IMR-90 (cell line): ENCODE measurements around the gene DMRTA1. TPM values are rescaled to one million over a fixed set of nuclear protein-coding genes. Genes with fewer than 3 reads are reported as not detected.

Experiments
- ATAC-seq: fragments of 200-7000 bp; cut with Tn5 transposase; 2 replicates; pipeline ENCODE4 v1.9.1; 2020; ENCODE audit warnings: low read depth, mild to moderate bottlenecking, moderate library complexity
- BruUV-seq: library from RNA; stranded (reverse); fragments of 400-500 nt; replicated peaks from 2 replicates; lab custom pipeline; 2021; lab: Mats Ljungman, UMichigan
- CTCF ChIA-PET: fragments of 300-600 bp; formaldehyde crosslinking; extraction: SDS; loops from one replicate; lab custom pipeline; 2021; ENCODE audit warnings: antibody characterized with exemption; lab: Yijun Ruan, JAX
- POLR2A ChIA-PET: fragments of 300-600 bp; sonication (Branson Sonifier 250); formaldehyde crosslinking; loops from one replicate; lab custom pipeline; 2022; ENCODE audit warnings: antibody characterized with exemption; ENCODE audit not compliant: unreplicated experiment; lab: Charles Lee
- DNase-seq: peaks from one replicate; pipeline ENCODE4 v3.0.0; 2013
- H2AFZ ChIP-seq: replicated peaks from 2 replicates; pipeline ENCODE3; 2013; ENCODE audit warnings: low read length, mild to moderate bottlenecking; ENCODE audit not compliant: poor library complexity
- H2AK5ac ChIP-seq: 2 replicates; pipeline ENCODE4 v1.6.1; 2013; ENCODE audit warnings: low read depth, low read length, inconsistent platforms
- H2AK9ac ChIP-seq: replicated peaks from 2 replicates; pipeline ENCODE3; 2013; ENCODE audit warnings: mild to moderate bottlenecking, low read depth, low read length, moderate library complexity; ENCODE audit not compliant: poor library complexity
- H2BK120ac ChIP-seq: 2 replicates; pipeline ENCODE4 v1.6.1; 2013; ENCODE audit warnings: low read depth, low read length, inconsistent platforms
- H2BK15ac ChIP-seq: 3 replicates; pipeline ENCODE4 v1.6.1; 2013; ENCODE audit warnings: low read depth, low read length, inconsistent platforms
- H2BK20ac ChIP-seq: 2 replicates; pipeline ENCODE4 v1.6.1; 2013; ENCODE audit warnings: low read depth, mild to moderate bottlenecking, inconsistent platforms, low read length, moderate library complexity
- H2BK5ac ChIP-seq: 2 replicates; pipeline ENCODE4 v1.6.1; 2013; ENCODE audit warnings: mild to moderate bottlenecking, low read depth, low read length, inconsistent platforms; ENCODE audit not compliant: poor library complexity, severe bottlenecking
- H3K14ac ChIP-seq: replicated peaks from 2 replicates; pipeline ENCODE4 v1.6.1; 2013; ENCODE audit warnings: low read depth, low read length, inconsistent platforms
- H3K18ac ChIP-seq: 2 replicates; pipeline ENCODE4 v1.6.1; 2013; ENCODE audit warnings: low read depth, low read length, control low read depth
- H3K23ac ChIP-seq: 2 replicates; pipeline ENCODE4 v1.6.1; 2013; ENCODE audit warnings: low read depth, low read length, inconsistent platforms
- H3K27ac ChIP-seq: 2 replicates; pipeline ENCODE4 v1.5.1; 2013; ENCODE audit warnings: mild to moderate bottlenecking, control low read depth, low read length; ENCODE audit not compliant: insufficient read depth
- H3K27me3 ChIP-seq: 2 replicates; pipeline ENCODE4 v1.6.1; 2013; ENCODE audit warnings: low read length; ENCODE audit not compliant: control insufficient read depth, insufficient read depth
- H3K36me3 ChIP-seq: 2 replicates; pipeline ENCODE4 v1.6.1; 2013; ENCODE audit warnings: low read length, mixed read lengths; ENCODE audit not compliant: control insufficient read depth, insufficient read depth
- H3K4ac ChIP-seq: 2 replicates; pipeline ENCODE4 v1.6.1; 2013; ENCODE audit warnings: low read depth, low read length, inconsistent platforms
- H3K4me1 ChIP-seq: 2 replicates; pipeline ENCODE4 v1.6.1; 2013; ENCODE audit warnings: low read length, mixed read lengths; ENCODE audit not compliant: control insufficient read depth, insufficient read depth
- H3K4me2 ChIP-seq: 2 replicates; pipeline ENCODE4 v1.6.1; 2013; ENCODE audit warnings: low read depth, mild to moderate bottlenecking, control low read depth, low read length, moderate library complexity
- H3K4me3 ChIP-seq: 2 replicates; pipeline ENCODE4 v1.5.1; 2013; ENCODE audit warnings: low read depth, mild to moderate bottlenecking, control low read depth, low read length, moderate library complexity; ENCODE audit not compliant: insufficient read depth
- H3K56ac ChIP-seq: 2 replicates; pipeline ENCODE4 v1.6.1; 2013; ENCODE audit warnings: low read length, inconsistent platforms; ENCODE audit not compliant: insufficient read depth; ENCODE audit errors: extremely low read depth
- H3K79me1 ChIP-seq, 2 experiments: 2 replicates each; pipeline ENCODE4 v1.6.1; 2013; ENCODE audit warnings: low read length in 2 of 2, inconsistent platforms in 1 of 2, low read depth in 1 of 2
- H3K9ac ChIP-seq: 2 replicates; pipeline ENCODE4 v1.6.1; 2013; ENCODE audit warnings: low read depth, low read length, control low read depth
- H3K9me1 ChIP-seq: 2 replicates; pipeline ENCODE4 v1.6.1; 2013; ENCODE audit warnings: low read length, inconsistent platforms; ENCODE audit not compliant: insufficient read depth
- H3K9me3 ChIP-seq: 2 replicates; pipeline ENCODE4 v1.6.1; 2013; ENCODE audit warnings: low read length; ENCODE audit not compliant: control insufficient read depth, insufficient read depth
- H4K20me1 ChIP-seq: 2 replicates; pipeline ENCODE4 v1.6.1; 2013; ENCODE audit warnings: low read length, inconsistent platforms; ENCODE audit not compliant: insufficient read depth
- H4K5ac ChIP-seq: 2 replicates; pipeline ENCODE4 v1.6.1; 2013; ENCODE audit warnings: mild to moderate bottlenecking, low read depth, low read length, control low read depth
- H4K8ac ChIP-seq, 2 experiments: 2 replicates each; pipeline ENCODE4 v1.6.1; 2013; ENCODE audit warnings: low read depth in 2 of 2, low read length in 2 of 2, control low read depth in 1 of 2, inconsistent platforms in 1 of 2
- H4K91ac ChIP-seq: 2 replicates; pipeline ENCODE4 v1.6.1; 2013; ENCODE audit warnings: low read depth, low read length, inconsistent platforms; ENCODE audit not compliant: insufficient read depth
- BHLHE40 ChIP-seq: fragments of 150-350 bp; IDR thresholded peaks from 2 replicates; pipeline ENCODE4 v1.6.1; 2016; ENCODE audit warnings: mild to moderate bottlenecking, low read depth, low read length
- CHD1 ChIP-seq: IDR thresholded peaks from 2 replicates; pipeline ENCODE4 v1.6.1; 2012; ENCODE audit warnings: low read depth, low read length, improper control_type of control experiment
- CTCF ChIP-seq: conservative IDR thresholded peaks from 2 replicates; pipeline ENCODE4 v1.5.1; 2012; ENCODE audit warnings: mild to moderate bottlenecking, low read depth, low read length, improper control_type of control experiment
- ELK1 ChIP-seq: fragments of 150-350 bp; IDR thresholded peaks from 2 replicates; pipeline ENCODE4 v1.6.1; 2016; ENCODE audit warnings: low read depth, mild to moderate bottlenecking, low read length, moderate library complexity, borderline replicate concordance
- MAFK ChIP-seq: IDR thresholded peaks from 2 replicates; pipeline ENCODE4 v1.6.1; 2012; ENCODE audit warnings: low read depth, low read length, improper control_type of control experiment
- MAZ ChIP-seq: IDR thresholded peaks from 2 replicates; pipeline ENCODE4 v1.6.1; 2012; ENCODE audit warnings: low read depth, mild to moderate bottlenecking, low read length, improper control_type of control experiment, moderate library complexity, borderline replicate concordance
- NFE2L2 ChIP-seq: fragments of 150-350 bp; IDR thresholded peaks from 2 replicates; pipeline ENCODE4 v1.6.1; 2016; ENCODE audit warnings: low read depth, mild to moderate bottlenecking, low read length
- POLR2A ChIP-seq: IDR thresholded peaks from 2 replicates; pipeline ENCODE4 v1.6.1; 2012; ENCODE audit warnings: mild to moderate bottlenecking, low read depth, low read length
- RCOR1 ChIP-seq: IDR thresholded peaks from 2 replicates; pipeline ENCODE4 v1.6.1; 2012; ENCODE audit warnings: mild to moderate bottlenecking, low read length, improper control_type of control experiment; ENCODE audit not compliant: insufficient replicate concordance
- RFX5 ChIP-seq: IDR thresholded peaks from 2 replicates; pipeline ENCODE4 v1.8.0; 2012; ENCODE audit warnings: low read depth, mild to moderate bottlenecking, low read length, moderate library complexity
- SMC3 ChIP-seq: fragments of 150-350 bp; IDR thresholded peaks from 2 replicates; pipeline ENCODE4 v1.6.1; 2016; ENCODE audit warnings: low read depth, mild to moderate bottlenecking, antibody characterized with exemption, low read length, moderate library complexity
- USF2 ChIP-seq: fragments of 150-350 bp; IDR thresholded peaks from 2 replicates; pipeline ENCODE4 v1.6.1; 2017; ENCODE audit warnings: mild to moderate bottlenecking, antibody characterized with exemption, low read length, low read depth
- WGBS, 2 experiments: methylation state at CpG; one replicate each; pipeline versions ENCODE4 v1.1.5 to v1.1.7; 2013; ENCODE audit warnings: missing lambda C conversion rate in 2 of 2; ENCODE audit not compliant: insufficient read length in 1 of 2; ENCODE audit errors: extremely low coverage in 2 of 2; 5-methylcytosine and 5-hydroxymethylcytosine counted together
- dilution Hi-C: fragments of 300-500 bp; cut with HindIII; formaldehyde crosslinking; loops from one replicate; pipeline ENCODE4 v1.14.3; 2018; ENCODE audit warnings: low sequenced_read_pairs; ENCODE audit not compliant: unreplicated experiment
- in situ Hi-C: fragments of 300-500 bp; cut with MboI; formaldehyde crosslinking; loops from 3 replicates; pipeline ENCODE4 v1.14.3; 2019; ENCODE audit warnings: low sequenced_read_pairs, inconsistent platforms, mixed read lengths
- intact Hi-C: fragments of 100-400 bp; cut with micrococcal nuclease; formaldehyde crosslinking; loops from 2 replicates; pipeline ENCODE4 v1.10.0; 2022
- polyA plus RNA-seq, 3 experiments: library from polyadenylated mRNA; depleted of rRNA; stranded (reverse); fragments of >200 nt; gene quantifications; 2 replicates each; pipeline ENCODE4 v1.2.3, GENCODE V29; 2012; ENCODE audit warnings: low replicate concordance in 1 of 3
- total RNA-seq: library from RNA; depleted of rRNA; stranded (reverse); fragments of >200 nt; gene quantifications from 2 replicates; pipeline ENCODE4 v1.2.3, GENCODE V29; 2012

Gene DMRTA1
- total and polyA plus RNA-seq, 2 of the 4 experiments (the other 2 are of a cell fraction): under 0.01 to 0.02 TPM

- H2AFZ ChIP-seq: no peak overlapping the region
- H3K4ac ChIP-seq: no peak overlapping the region
- no peak overlapping the region for H3K4me2 ChIP-seq
- H2BK15ac ChIP-seq: no peak overlapping the region
- no peak overlapping the region for H2BK5ac ChIP-seq
- no peak overlapping the region for H3K4me3 ChIP-seq
- no peak overlapping the region for H3K18ac ChIP-seq
- DNase-seq (no peak), ATAC-seq (no peak)
- intact Hi-C loops (loop anchor here (10.0 kb wide), 1 partner anchor 389 kb away; no protein-coding TSS in a partner anchor), in situ Hi-C loops (loop anchor here (10.0 kb wide), 1 partner anchor 199 kb away; no protein-coding TSS in a partner anchor), dilution Hi-C loops (no loop called here)
- no peak overlapping the region for H3K9ac ChIP-seq
- H3K36me3 ChIP-seq: no peaks in the 10 kb centered on the region
- no peaks in the 10 kb centered on the region for H3K9me3 ChIP-seq
- H2AK9ac ChIP-seq: no peak overlapping the region
- no peaks in the 10 kb centered on the region for H3K79me1 ChIP-seq
- BruUV-seq: no TSS peak
- no peak overlapping the region for H2BK20ac ChIP-seq
- no peak overlapping the region for H2AK5ac ChIP-seq
- no peak overlapping the region for H3K23ac ChIP-seq
- TF ChIP-seq POLR2A (no peak), SMC3 (no peak), BHLHE40 (no peak), RCOR1 (no peak), MAZ (no peak), CHD1 (no peak), RFX5 (no peak), NFE2L2 (no peak), CTCF (no peak), ELK1 (no peak), USF2 (no peak), MAFK (no peak)
- H3K27me3 ChIP-seq: peaks cover 3% of the 10 kb centered on the region; the same call in 1 of the 2 replicates
- H3K4me1 ChIP-seq: no peaks in the 10 kb centered on the region
- no peak overlapping the region for H4K91ac ChIP-seq
- H3K9me1 ChIP-seq: no peaks in the 10 kb centered on the region
- no peak overlapping the region for H3K27ac ChIP-seq
- H3K56ac ChIP-seq: no peak overlapping the region
- H2BK120ac ChIP-seq: no peak overlapping the region
- H4K20me1 ChIP-seq: no peaks in the 10 kb centered on the region
- H4K8ac ChIP-seq: no peak overlapping the region
- ChIA-PET CTCF (interaction anchor here (0.6 kb wide), 1 partner anchor 1369 kb away, joined by 3 read pairs; no protein-coding TSS in a partner anchor), POLR2A (no interaction called here)
- no peak overlapping the region for H4K5ac ChIP-seq
- no CpG with 5 or more reads among the region's 1 CpG for WGBS, 2 experiments
- no peak overlapping the region for H3K14ac ChIP-seq
These were observed 7.4 kb downstream of the DMRTA1 start for GRCh38 chr9:22454016-22454415.
